ENCODE measurements around the gene DMD. TPM values are rescaled to one million over a fixed set of nuclear protein-coding genes. Genes with fewer than 3 reads are reported as not detected.

The DMD gene
- total and polyA plus RNA-seq, 8 donors: 6.8 to 117 (median 44.2) TPM

- Histone ChIP-seq H3K36me3 (no peaks in the 10 kb centered on the region), H3K27ac (no peak overlapping the region), H3K27me3 (no peaks in the 10 kb centered on the region), H3K4me3 (no peak overlapping the region), H3K9me3 (no peaks in the 10 kb centered on the region), H3K4me1 (no peaks in the 10 kb centered on the region)
- 1 to 7% (median 5%) methylated on average over 4 of the region's 4 CpGs for WGBS, 5 donors
- intact Hi-C loops (cut with DNase I; ENCODE audit: low total_unique reads): loop anchor here (10.0 kb wide), 1 partner anchor 64 kb away; no protein-coding TSS in a partner anchor
- no peak for TF ChIP-seq EP300 (IDR thresholded peaks at IDR 0.05)
- peak in 4 of 7 experiments; percentile 23 to 42 (median 27) for TF ChIP-seq CTCF (IDR thresholded peaks at IDR 0.05)
- peak in 1 of 2 donors; percentile 35 for DNase-seq
Observed at GRCh38 chrX:31658360-31658759, 1553.0 kb downstream of the DMD start.

DNA sequence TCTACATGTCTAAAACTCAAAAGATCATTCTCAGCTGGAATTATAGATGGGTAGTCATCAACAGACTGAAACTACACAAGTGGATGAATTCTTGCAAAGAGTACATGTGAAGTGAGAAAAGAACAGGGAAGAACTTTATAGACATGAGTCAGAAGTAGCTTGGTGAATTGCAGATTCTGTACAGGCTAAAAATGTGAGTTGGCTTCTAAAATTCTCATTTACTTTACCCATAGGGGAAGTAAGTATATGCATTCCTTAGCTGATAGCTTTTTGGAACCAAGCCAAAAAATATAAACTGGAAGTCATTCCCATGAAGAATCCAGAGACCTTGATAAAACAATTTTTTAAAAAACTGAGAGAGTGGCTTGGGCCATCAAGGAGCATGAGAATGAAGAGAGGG, 1555.3 kb downstream of the DMD start:
- no peaks in the 10 kb centered on the region for H3K4me1 ChIP-seq
- no peaks in the 10 kb centered on the region for H3K9me3 ChIP-seq
- H3K36me3 ChIP-seq: no peaks in the 10 kb centered on the region
- intact Hi-C loops (cut with DNase I; ENCODE audit: low total_unique reads): loop anchor here (10.0 kb wide), 1 partner anchor 61 kb away; no protein-coding TSS in a partner anchor
- TF ChIP-seq POLR2AphosphoS5 (IDR thresholded peaks at IDR 0.05) (no peak), EP300 (IDR thresholded peaks at IDR 0.05) (no peak), POLR2A (IDR thresholded peaks at IDR 0.05) (no peak), CTCF (IDR thresholded peaks at IDR 0.05) (no peak)
- no peak overlapping the region for H3K4me3 ChIP-seq
- H3K27me3 ChIP-seq: no peaks in the 10 kb centered on the region
- DNase-seq: no peak
- no peak overlapping the region for H3K27ac ChIP-seq

DNA sequence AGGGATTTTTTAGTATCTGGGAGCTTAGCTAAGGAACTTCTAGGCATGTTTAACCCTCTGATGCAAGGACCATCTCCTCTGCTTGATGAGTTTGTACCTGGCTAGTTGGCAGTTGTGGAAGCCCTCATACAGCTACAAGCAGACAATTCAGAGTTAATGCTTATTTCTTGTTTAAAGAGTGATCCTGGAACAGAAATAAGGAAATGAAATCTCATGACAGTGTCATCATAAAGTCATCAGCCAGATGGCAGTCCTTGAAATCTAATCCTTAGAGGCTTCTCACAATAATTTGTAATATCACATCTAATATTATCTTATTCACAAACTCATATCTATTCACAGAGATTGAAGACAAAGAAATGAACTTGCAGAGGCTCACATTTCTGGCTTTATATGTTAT, 1557.9 kb downstream of the DMD start:
- Histone ChIP-seq H3K36me3 (no peaks in the 10 kb centered on the region), H3K4me1 (no peaks in the 10 kb centered on the region), H3K27ac (no peak overlapping the region), H3K4me3 (no peak overlapping the region), H3K9me3 (no peaks in the 10 kb centered on the region), H3K27me3 (no peaks in the 10 kb centered on the region)
- TF ChIP-seq EP300 (IDR thresholded peaks at IDR 0.05) (no peak), CTCF (IDR thresholded peaks at IDR 0.05) (no peak)
- intact Hi-C loops (cut with DNase I; ENCODE audit: low total_unique reads): loop anchor here (10.0 kb wide), 1 partner anchor 59 kb away; no protein-coding TSS in a partner anchor
- no peak for DNase-seq

DNA sequence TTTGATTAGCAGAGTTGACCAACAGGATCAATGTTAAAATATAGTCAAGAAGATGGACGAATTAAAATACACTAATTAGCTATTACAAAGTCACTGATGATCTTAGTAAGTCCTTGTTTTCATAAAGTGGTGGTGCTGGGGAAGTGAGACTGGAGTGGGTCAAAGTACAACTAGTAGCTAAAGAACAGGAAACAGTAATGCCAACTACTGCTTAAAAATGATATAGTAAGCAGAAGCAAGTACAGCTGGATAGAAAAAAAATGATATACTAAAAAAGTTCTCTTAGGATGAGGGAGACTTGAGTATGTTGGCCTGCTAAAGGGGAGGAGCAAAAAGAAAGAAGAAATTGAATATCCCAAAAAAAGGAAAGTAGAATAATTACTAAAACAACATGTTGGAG, 1558.7 kb downstream of the DMD start:
- intact Hi-C loops (cut with DNase I; ENCODE audit: low total_unique reads): loop anchor here (10.0 kb wide), 1 partner anchor 58 kb away; no protein-coding TSS in a partner anchor
- WGBS, 5 donors: 21 to 53% (median 35%) methylated on average over 1 of the region's 1 CpG
- peak in 1 of 2 donors; percentile 12 for DNase-seq

More for the DNA sequence above, 1558.7 kb downstream of the DMD start:
- H3K4me1 ChIP-seq: no peaks in the 10 kb centered on the region
- no peaks in the 10 kb centered on the region for H3K27me3 ChIP-seq
- H3K36me3 ChIP-seq: no peaks in the 10 kb centered on the region
- no peaks in the 10 kb centered on the region for H3K9me3 ChIP-seq
- H3K4me3 ChIP-seq: no peak overlapping the region
- no peak for TF ChIP-seq CTCF (IDR thresholded peaks at IDR 0.05)
- TF ChIP-seq POLR2AphosphoS5 (IDR thresholded peaks at IDR 0.05): no peak
- no peak for TF ChIP-seq POLR2A (IDR thresholded peaks at IDR 0.05)
- no peak for TF ChIP-seq EP300 (IDR thresholded peaks at IDR 0.05)
- H3K27ac ChIP-seq: no peak overlapping the region
